Neural cell (in vitro differentiated cells): Measurements from ENCODE around the gene BIRC5. TPM values are rescaled to one million over a fixed set of nuclear protein-coding genes. Genes with fewer than 3 reads are reported as not detected.

Experiments
- H2AFZ ChIP-seq: fragments of 200-600, 300-800 bp; sonication (generic), shearing (Covaris generic); 2 replicates; pipeline ENCODE4 v1.6.0; 2014; ENCODE audit warnings: low read depth, mild to moderate bottlenecking, antibody characterized with exemption, low read length, moderate library complexity
- H3F3A ChIP-seq: fragments of 200-600 bp; shearing (Covaris generic); 2 replicates; pipeline ENCODE4 v1.6.1; 2016; ENCODE audit warnings: mild to moderate bottlenecking, moderate library complexity, mixed read lengths, antibody characterized with exemption, low read length; ENCODE audit not compliant: insufficient read depth, poor library complexity, severe bottlenecking
- H3K27ac ChIP-seq: fragments of 200-600, 300-800 bp; sonication (generic), shearing (Covaris generic); 2 replicates; pipeline ENCODE4 v1.5.1; 2014; ENCODE audit warnings: mild to moderate bottlenecking, low read length, moderate library complexity
- H3K27me3 ChIP-seq: fragments of 300-800, 200-600 bp; sonication (generic), shearing (Covaris generic); 2 replicates; pipeline ENCODE4 v1.6.0; 2014; ENCODE audit warnings: mild to moderate bottlenecking, low read depth, low read length, moderate library complexity; ENCODE audit not compliant: insufficient read depth
- H3K36me3 ChIP-seq: fragments of 300-800, 200-600 bp; sonication (generic), shearing (Covaris generic); 2 replicates; pipeline ENCODE4 v1.5.1; 2014; ENCODE audit warnings: mild to moderate bottlenecking, antibody characterized with exemption, low read length, moderate library complexity; ENCODE audit not compliant: insufficient read depth
- H3K4me2 ChIP-seq: fragments of 300-800, 200-600 bp; sonication (generic), shearing (Covaris generic); 2 replicates; pipeline ENCODE4 v1.6.0; 2014; ENCODE audit warnings: mild to moderate bottlenecking, low read length
- H3K4me3 ChIP-seq: fragments of 300-800, 200-600 bp; sonication (generic), shearing (Covaris generic); 2 replicates; pipeline ENCODE4 v1.5.1; 2014; ENCODE audit warnings: mild to moderate bottlenecking, low read length, moderate library complexity
- H3K79me2 ChIP-seq: fragments of 200-600 bp; shearing (Covaris generic); replicated peaks from 2 replicates; pipeline ENCODE4 v1.6.0; 2014; ENCODE audit warnings: mild to moderate bottlenecking, low read length, moderate library complexity; ENCODE audit not compliant: insufficient read depth
- H3K9ac ChIP-seq: fragments of 300-800, 200-600 bp; sonication (generic), shearing (Covaris generic); 2 replicates; pipeline ENCODE4 v1.6.1; 2016; ENCODE audit warnings: mild to moderate bottlenecking, low read length, mixed read lengths
- H3K9me2 ChIP-seq: fragments of 200-600 bp; shearing (Covaris generic); 2 replicates; pipeline ENCODE4 v1.6.1; 2016; ENCODE audit warnings: mild to moderate bottlenecking, low read length, mixed read lengths; ENCODE audit not compliant: insufficient read depth
- H3K9me3 ChIP-seq: fragments of 200-600, 300-800 bp; sonication (generic), shearing (Covaris generic); 2 replicates; pipeline ENCODE4 v1.6.1; 2016; ENCODE audit warnings: mild to moderate bottlenecking, mixed run types, low read length, moderate library complexity, mixed read lengths
- H4K20me1 ChIP-seq: fragments of 200-600 bp; shearing (Covaris generic); 2 replicates; pipeline ENCODE4 v1.6.1; 2016; ENCODE audit warnings: mild to moderate bottlenecking, mixed run types; ENCODE audit not compliant: insufficient read depth
- CTCF ChIP-seq: fragments of 450-650 bp; IDR thresholded peaks from 2 replicates; pipeline ENCODE4 v1.5.1; 2014; ENCODE audit warnings: antibody characterized with exemption, mild to moderate bottlenecking, moderate library complexity; ENCODE audit not compliant: poor library complexity, severe bottlenecking
- EP300 ChIP-seq: fragments of 450-650 bp; conservative IDR thresholded peaks from 2 replicates; pipeline ENCODE4 v1.6.1; 2014; ENCODE audit warnings: antibody characterized with exemption, mild to moderate bottlenecking, moderate library complexity; ENCODE audit not compliant: poor library complexity, severe bottlenecking
- EZH2 ChIP-seq: fragments of 200-600, 300-800 bp; shearing (Covaris generic), sonication (generic); IDR thresholded peaks from 2 replicates; pipeline ENCODE4 v1.6.1; 2014; ENCODE audit warnings: antibody characterized with exemption, low read length, borderline replicate concordance, mild to moderate bottlenecking; ENCODE audit not compliant: insufficient read depth, poor library complexity, severe bottlenecking
- MXI1 ChIP-seq: fragments of 450-650 bp; conservative IDR thresholded peaks from 2 replicates; pipeline ENCODE4 v1.6.1; 2014; ENCODE audit warnings: antibody characterized with exemption, mild to moderate bottlenecking; ENCODE audit not compliant: poor library complexity, severe bottlenecking
- POLR2AphosphoS5 ChIP-seq: IDR thresholded peaks from 2 replicates; pipeline ENCODE4 v1.6.1; 2012
- RAD21 ChIP-seq: fragments of 450-650 bp; conservative IDR thresholded peaks from 2 replicates; pipeline ENCODE4 v1.6.1; 2014; ENCODE audit warnings: antibody characterized with exemption, mild to moderate bottlenecking, moderate library complexity
- SMC3 ChIP-seq: fragments of 450-650 bp; conservative IDR thresholded peaks from 2 replicates; pipeline ENCODE4 v1.6.1; 2014; ENCODE audit warnings: antibody characterized with exemption, mild to moderate bottlenecking, moderate library complexity; ENCODE audit not compliant: poor library complexity
- TAF1 ChIP-seq: IDR thresholded peaks from 2 replicates; pipeline ENCODE4 v1.6.1; 2012; ENCODE audit warnings: low read depth
- polyA plus RNA-seq: library from polyadenylated mRNA; depleted of rRNA; stranded (reverse); fragments of >200 nt; gene quantifications from 2 replicates; pipeline ENCODE4 v1.2.3, GENCODE V29; 2014
- TF ChIP-seq, protein P1 (sequence below): IDR thresholded peaks from 2 replicates; pipeline ENCODE4 v1.6.1; 2012; ENCODE audit warnings: borderline replicate concordance

Gene BIRC5
- polyA plus RNA-seq, 1 donor from 2014 or later = 1.4 TPM

- no peaks in the 10 kb centered on the region for H3K79me2 ChIP-seq
- H3K9me2 ChIP-seq = no peaks in the 10 kb centered on the region
- no peaks in the 10 kb centered on the region for H3K36me3 ChIP-seq
- H3K4me2 ChIP-seq = no peak within 1 kb of the TSS
- no peak within 1 kb of the TSS for H3K27ac ChIP-seq
- H2AFZ ChIP-seq = no peak within 1 kb of the TSS
- no peaks in the 10 kb centered on the region for H3F3A ChIP-seq
- TF ChIP-seq TAF1 (no peak), CTCF (no peak), MXI1 (no peak)
- no peaks in the 10 kb centered on the region for H4K20me1 ChIP-seq
- peak within 1 kb of the TSS; percentile 33 for H3K4me3 ChIP-seq
- H3K9ac ChIP-seq = no peak within 1 kb of the TSS
- no peaks in the 10 kb centered on the region for H3K9me3 ChIP-seq
- peaks cover 29% of the 10 kb centered on the region for H3K27me3 ChIP-seq
Observed at GRCh38 chr17:78230996-78231935, 17.2 kb downstream of the BIRC5 start, which contains the start of gene TMEM235. Gene TMEM235 (plus strand): TSS chr17:78231631. CDS start chr17:78232024, 393 bp downstream.

DNA sequence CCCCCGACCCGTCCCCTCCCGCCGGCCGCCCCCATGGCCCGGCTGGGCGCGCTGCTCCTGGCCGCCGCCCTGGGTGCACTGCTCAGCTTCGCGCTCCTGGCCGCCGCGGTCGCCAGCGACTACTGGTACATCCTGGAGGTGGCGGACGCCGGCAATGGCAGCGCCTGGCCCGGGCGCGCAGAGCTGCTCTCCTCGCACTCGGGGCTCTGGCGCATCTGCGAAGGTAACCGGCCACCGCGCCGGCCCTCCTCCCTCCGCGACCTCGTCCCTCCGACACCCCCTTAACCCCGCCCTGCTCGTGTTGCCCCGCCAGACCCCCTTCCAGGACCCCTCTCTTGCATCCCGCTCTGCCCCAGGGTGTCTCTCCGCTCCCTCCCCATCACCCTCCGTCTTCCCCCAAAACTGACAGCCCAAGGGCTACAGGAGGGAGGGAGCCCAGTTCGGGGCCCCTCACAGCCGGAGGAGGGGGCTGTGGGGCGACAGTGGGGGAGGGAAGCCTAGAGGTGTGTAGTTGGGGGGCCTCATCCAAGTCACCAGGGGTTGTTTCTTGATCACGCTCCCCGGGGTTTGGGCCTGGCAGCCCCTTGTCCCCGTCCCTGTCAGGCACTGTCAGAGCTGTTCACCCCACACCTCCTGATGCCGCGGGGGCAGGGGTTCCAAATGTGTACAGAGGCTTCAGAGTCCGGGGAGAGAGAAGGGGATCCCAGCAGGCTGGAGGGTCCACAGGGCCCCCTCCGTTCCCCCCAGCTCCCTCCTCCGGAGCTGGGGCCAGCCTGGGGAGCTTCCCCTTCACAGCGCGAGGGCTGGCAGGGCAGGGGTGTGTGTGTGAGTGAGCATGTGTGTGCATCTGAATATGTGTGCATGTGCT, 18.2 kb downstream of the BIRC5 start:
- Histone ChIP-seq H3K4me2 (no peak overlapping the region), H3K9me2 (no peaks in the 10 kb centered on the region), H3K36me3 (no peaks in the 10 kb centered on the region), H3K9me3 (no peaks in the 10 kb centered on the region), H3K27ac (no peak overlapping the region), H4K20me1 (no peaks in the 10 kb centered on the region), H3K9ac (no peak overlapping the region), H3K4me3 (no peak overlapping the region), H3K27me3 (peaks cover 29% of the 10 kb centered on the region), H3K79me2 (no peaks in the 10 kb centered on the region), H3F3A (no peaks in the 10 kb centered on the region), H2AFZ (no peak overlapping the region)
- no peak for TF ChIP-seq EP300
- no peak for TF ChIP-seq POLR2AphosphoS5
- TF ChIP-seq MXI1 = no peak
- no peak for TF ChIP-seq EZH2
- no peak for TF ChIP-seq CTCF
- no peak for TF ChIP-seq SMC3
- no peak for TF ChIP-seq RAD21
- TF ChIP-seq TAF1 = no peak
- TF ChIP-seq, protein P1, sequence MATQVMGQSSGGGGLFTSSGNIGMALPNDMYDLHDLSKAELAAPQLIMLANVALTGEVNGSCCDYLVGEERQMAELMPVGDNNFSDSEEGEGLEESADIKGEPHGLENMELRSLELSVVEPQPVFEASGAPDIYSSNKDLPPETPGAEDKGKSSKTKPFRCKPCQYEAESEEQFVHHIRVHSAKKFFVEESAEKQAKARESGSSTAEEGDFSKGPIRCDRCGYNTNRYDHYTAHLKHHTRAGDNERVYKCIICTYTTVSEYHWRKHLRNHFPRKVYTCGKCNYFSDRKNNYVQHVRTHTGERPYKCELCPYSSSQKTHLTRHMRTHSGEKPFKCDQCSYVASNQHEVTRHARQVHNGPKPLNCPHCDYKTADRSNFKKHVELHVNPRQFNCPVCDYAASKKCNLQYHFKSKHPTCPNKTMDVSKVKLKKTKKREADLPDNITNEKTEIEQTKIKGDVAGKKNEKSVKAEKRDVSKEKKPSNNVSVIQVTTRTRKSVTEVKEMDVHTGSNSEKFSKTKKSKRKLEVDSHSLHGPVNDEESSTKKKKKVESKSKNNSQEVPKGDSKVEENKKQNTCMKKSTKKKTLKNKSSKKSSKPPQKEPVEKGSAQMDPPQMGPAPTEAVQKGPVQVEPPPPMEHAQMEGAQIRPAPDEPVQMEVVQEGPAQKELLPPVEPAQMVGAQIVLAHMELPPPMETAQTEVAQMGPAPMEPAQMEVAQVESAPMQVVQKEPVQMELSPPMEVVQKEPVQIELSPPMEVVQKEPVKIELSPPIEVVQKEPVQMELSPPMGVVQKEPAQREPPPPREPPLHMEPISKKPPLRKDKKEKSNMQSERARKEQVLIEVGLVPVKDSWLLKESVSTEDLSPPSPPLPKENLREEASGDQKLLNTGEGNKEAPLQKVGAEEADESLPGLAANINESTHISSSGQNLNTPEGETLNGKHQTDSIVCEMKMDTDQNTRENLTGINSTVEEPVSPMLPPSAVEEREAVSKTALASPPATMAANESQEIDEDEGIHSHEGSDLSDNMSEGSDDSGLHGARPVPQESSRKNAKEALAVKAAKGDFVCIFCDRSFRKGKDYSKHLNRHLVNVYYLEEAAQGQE = no peak
